Coronary artery (tissue), 2 donors: ENCODE data around the gene PEX7.
"Not testable (repeated sequence)": the region's sequence is repeated elsewhere in the genome, so short reads cannot be mapped to it uniquely, and the experiment has no call there.

Source experiments
- DNase-seq: peaks from one replicate; pipeline ENCODE4 v3.0.0-alpha.2; 2017; ENCODE audit warnings: low spot score
- H3K27ac ChIP-seq, 2 donors: fragments of 200-600 bp; sonication (generic); one replicate each; pipeline ENCODE4 v1.5.1; 2016 to 2019
- H3K4me3 ChIP-seq: fragments of 200-600 bp; sonication (generic); 2 replicates; pipeline ENCODE4 v1.5.1; 2016; ENCODE audit warnings: mild to moderate bottlenecking, moderate library complexity
- TF ChIP-seq, protein P1 (sequence below): fragments of 200-600 bp; sonication (generic); IDR thresholded peaks from one replicate; pipeline ENCODE4 v1.5.1; 2019; ENCODE audit warnings: antibody characterized with exemption

Gene PEX7

DNA sequence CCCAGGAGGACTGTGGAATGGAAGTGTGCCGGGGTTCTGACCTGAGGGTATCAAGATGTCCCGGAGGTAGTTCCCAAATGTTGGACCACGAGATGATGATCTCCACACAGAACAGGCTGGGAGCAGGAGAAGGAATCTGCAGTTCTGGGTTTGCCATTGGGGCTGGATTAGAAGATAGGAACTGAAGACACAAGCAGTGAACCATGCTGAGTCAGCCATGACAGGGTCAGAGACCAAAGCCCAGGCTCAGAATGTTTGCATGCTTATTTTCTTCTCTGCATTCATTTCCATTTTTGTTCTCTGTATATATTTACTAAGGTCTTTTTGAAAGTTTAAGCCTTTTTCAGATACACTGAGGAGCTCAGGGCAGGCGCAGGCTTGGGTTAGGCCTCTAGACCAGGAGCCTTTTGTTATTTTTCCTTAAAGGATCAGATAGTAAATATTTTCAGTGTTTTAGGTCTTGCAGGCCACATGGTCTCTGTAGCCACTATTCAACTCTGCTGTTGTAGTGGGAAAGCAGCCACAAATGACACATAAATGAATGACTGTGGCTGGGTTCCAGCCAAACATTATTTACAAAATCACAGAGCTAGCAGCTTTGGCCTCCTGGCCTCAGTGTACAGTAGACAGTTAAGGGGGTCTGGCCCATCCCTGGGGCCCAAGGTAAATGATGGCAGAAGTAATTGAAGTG lies 128.2 kb downstream of the PEX7 start:
- TF ChIP-seq, protein P1, sequence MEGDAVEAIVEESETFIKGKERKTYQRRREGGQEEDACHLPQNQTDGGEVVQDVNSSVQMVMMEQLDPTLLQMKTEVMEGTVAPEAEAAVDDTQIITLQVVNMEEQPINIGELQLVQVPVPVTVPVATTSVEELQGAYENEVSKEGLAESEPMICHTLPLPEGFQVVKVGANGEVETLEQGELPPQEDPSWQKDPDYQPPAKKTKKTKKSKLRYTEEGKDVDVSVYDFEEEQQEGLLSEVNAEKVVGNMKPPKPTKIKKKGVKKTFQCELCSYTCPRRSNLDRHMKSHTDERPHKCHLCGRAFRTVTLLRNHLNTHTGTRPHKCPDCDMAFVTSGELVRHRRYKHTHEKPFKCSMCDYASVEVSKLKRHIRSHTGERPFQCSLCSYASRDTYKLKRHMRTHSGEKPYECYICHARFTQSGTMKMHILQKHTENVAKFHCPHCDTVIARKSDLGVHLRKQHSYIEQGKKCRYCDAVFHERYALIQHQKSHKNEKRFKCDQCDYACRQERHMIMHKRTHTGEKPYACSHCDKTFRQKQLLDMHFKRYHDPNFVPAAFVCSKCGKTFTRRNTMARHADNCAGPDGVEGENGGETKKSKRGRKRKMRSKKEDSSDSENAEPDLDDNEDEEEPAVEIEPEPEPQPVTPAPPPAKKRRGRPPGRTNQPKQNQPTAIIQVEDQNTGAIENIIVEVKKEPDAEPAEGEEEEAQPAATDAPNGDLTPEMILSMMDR = no peak
- DNase-seq = no peak
- H3K4me3 ChIP-seq = no peak overlapping the region
- no peak overlapping the region for H3K27ac ChIP-seq

DNA sequence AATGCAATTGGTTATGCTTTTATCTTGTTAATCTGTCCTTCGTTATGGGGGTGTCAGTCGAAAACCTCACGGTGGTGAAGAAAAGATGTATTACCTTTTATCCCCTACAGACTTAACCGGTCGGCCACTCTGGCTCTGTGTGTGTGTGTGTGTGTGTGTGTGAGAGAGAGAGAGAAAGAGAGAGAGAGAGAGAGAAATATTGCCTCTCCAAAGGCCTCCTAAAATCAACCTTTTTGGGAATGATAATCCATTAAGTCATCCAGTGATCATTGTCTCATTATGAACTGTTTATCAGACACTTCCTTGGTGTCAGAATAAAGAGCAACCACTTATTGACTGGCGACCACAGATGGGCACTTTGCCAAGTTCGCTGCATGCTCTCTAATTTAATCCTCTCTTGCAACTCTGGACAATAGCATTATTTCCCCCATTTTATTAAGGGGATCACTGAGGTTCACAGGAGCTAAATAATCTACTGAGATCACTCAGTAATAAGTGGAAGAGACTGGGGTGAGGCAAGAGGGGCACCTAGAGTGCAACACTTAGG lies 130.4 kb downstream of the PEX7 start:
- DNase-seq = no peak
- TF ChIP-seq, protein P1 = no peak

DNA sequence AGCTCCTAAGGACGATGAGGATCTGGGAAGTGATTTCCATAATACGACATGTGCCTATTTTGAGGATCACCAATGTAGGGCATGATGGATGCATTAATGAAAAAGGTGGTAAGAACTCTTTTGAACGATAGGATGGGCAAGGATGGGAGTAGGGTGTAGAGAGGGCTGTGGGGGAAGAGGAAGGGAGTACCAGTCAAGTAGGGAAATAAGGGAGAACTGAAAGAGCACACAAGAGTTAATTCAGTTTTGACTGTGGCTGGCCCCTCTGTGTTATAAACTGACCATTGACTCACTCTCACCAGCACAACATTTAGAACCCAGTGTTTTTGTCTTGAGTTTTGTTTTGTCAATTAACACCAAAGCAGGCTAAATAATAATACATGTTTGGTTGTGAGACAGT lies 132.7 kb downstream of the PEX7 start:
- H3K4me3 ChIP-seq = no peak overlapping the region
- TF ChIP-seq, protein P1 = no peak
- DNase-seq = no peak
- no peak overlapping the region for H3K27ac ChIP-seq

More for the DNA sequence above, 130.4 kb downstream of the PEX7 start:
- Histone ChIP-seq H3K27ac (no peak overlapping the region), H3K4me3 (no peak overlapping the region)

DNA sequence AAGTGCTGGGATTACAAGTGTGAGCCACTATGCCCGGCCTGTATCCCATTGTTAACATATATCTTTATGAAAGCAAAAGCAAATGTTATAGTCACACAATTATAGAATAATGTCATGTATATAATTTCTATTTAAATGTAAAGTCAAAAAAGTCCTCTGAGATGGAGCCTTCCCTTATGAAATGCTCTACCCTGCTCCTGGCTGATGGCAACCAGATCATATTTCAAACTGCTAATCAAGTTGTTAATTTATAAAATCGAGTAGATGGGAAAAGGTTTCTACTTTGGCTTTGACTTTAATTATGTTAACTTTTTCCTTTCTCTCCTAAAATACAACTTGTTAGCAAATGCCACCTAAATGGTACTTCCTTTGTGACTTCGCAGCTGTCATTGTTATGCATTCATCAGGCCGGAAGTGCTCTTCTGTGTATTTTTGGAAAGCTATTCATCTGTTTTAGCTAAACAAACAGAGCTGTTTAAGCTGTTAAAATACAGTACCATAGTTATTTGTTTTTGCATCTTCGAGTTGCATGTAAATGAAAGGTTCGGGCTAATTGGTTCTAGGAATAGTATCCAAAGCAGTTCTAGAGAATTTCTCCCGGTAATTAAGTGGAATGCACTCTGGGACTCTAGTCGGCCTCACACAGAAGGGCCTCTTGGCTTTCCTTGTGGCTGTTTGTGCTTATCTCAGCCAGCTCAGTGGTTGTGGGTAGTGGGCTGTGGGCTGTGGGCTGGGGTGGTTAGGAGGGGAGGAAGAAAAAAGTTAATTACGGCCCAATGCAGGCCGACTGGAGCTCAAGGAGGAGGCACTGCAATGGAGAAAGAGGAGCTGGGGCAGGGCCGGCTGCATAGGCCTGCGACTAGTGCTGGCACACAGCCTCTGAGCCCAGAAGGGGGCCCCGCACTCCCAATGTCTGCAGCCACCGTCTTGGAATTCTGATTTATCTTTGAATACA lies 134.5 kb downstream of the PEX7 start:
- TF ChIP-seq, protein P1 = no peak
- H3K4me3 ChIP-seq = no peak overlapping the region
- H3K27ac ChIP-seq = no peak overlapping the region
- DNase-seq = no peak

DNA sequence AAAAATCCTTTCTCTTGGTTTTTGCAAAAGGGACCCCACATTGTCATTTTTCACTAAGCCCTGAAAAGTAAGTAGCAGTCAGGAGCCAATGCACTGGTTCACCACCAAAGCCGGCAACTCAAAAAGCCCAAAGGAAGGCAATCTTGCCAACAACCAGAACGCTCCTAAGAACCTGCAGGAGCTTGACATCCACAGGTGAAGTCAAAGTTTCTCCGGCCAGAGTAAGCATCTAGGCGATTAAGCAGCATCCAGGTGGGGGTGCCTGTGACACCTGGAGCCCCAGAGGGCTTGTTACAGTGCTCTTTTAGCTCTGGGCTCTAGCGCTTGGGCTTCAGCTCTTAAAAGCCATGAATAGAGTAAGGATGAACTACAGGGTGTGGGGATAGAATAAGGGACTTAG lies 135.8 kb downstream of the PEX7 start:
- TF ChIP-seq, protein P1 = no peak
- DNase-seq = no peak
- H3K27ac ChIP-seq = no peak overlapping the region
- H3K4me3 ChIP-seq = no peak overlapping the region

DNA sequence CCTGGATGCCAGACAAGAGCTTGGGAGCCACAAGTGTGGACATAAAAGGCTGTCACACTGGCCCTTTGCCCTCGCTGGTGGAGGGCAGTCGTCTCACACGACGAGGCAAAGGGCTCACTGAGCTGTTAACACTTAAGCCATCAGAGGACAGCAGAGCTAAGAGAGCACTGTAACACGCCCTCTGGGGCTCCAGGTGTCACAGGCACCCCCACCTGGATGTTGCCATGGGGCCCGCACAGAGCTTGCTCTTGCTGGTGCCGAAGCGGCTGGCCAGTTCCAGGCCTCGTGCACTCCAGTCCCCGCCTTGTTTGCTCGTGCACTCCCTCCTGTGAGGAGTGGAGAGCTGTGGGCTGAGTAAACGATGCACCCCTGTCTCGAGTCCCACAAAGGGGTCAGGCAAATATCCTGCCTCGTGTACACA lies 137.1 kb downstream of the PEX7 start:
- no peak for DNase-seq
- no peak overlapping the region for H3K27ac ChIP-seq
- no peak overlapping the region for H3K4me3 ChIP-seq
- TF ChIP-seq, protein P1 = no peak

DNA sequence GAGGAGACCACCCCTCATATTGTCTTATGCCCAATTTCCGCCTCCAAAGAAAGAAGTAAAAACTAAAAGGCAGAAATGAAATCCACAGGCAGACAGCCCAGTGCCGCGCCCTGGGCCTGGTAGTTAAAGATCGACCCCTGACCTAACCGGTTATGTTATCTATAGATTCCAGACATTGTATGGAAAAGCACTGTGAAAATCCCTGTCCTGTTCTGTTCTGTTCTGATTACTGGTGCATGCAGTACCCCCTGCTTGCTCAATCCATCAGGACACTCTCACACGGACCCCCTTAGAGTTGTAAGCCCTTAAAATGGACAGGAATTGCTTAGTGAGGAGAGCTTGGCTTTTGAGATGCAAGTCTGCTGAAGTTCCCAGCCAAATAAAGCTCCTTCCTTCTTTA lies 137.5 kb downstream of the PEX7 start:
- H3K27ac ChIP-seq, H3K4me3 ChIP-seq, DNase-seq: not testable (repeated sequence)
